ENCODE data around the gene TRAPPC2.
"Not testable (repeated sequence)": the region's sequence is repeated elsewhere in the genome, so short reads cannot be mapped to it uniquely, and the experiment has no call there.

Gene TRAPPC2

DNA sequence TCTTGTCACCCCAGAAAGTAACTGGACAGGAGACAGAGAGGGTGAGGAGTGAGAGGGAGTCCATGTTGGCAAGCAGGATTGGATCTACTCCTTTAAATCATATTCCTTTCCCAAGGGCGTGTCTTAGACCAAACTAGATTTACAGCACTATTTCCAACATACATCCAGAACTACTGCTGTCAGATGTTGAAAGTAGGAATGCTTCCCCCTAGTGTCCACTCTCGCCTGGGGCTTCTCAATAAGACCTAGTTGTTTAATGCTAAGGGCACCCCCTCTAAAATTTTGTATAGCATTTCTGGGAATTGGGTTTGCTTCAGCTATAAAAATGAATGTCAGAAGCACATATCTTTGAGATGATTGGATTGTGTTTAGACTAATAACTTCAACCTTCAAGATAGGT is 13.4 kb upstream of the TRAPPC2 start:
- DNase-seq (ENCODE audit: low spot score): peak; percentile 33

GRCh38 chrX:13742397-13743176 is 8.2 kb upstream of the TRAPPC2 start:
- DNase-seq (ENCODE audit: low spot score): peak; percentile 68

DNA sequence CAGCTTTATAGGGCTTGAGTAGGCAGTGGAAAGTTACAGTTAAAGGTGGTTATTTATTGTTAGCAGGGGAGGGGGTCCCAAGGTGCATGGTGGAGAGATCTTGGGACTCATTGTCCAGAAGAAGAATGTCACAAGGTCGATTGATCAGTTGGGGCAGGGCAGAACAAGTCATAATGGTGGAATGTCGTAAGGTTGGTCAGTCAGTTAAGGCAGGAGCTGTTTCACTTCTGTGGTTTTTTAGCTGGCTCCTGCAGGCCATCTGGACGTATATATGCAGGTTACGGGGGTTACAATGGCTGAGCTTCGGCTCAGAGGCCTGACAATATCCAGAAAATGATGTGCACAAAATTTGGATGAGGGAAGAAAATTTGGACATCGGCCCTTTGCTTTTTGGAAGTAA is 7.3 kb upstream of the TRAPPC2 start:
- no peak for DNase-seq (ENCODE audit: low spot score)

DNA sequence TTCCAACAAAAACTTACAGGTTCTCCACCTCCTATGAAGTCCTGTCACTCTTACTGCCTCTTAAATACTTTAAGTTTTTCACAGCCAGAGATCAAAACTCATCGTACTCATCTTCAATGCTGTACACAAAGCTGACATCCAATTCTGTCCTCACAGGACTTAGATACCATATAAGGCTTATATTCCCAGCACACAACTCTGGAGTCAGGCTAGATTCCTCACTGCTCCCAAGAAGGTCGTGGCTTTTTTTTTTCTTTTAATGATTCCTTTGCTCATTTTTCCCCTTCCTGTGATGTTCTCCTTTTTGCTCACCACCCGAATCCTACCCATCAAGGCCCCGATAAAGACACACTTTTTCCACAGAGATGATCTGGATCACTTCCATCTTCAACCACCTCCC is 914 bp downstream of the TRAPPC2 start:
- no peak for DNase-seq (ENCODE audit: low spot score)

GRCh38 chrX:13732246-13733067 is 2.0 kb downstream of the TRAPPC2 start:
- no peak for DNase-seq (ENCODE audit: low spot score)

DNA sequence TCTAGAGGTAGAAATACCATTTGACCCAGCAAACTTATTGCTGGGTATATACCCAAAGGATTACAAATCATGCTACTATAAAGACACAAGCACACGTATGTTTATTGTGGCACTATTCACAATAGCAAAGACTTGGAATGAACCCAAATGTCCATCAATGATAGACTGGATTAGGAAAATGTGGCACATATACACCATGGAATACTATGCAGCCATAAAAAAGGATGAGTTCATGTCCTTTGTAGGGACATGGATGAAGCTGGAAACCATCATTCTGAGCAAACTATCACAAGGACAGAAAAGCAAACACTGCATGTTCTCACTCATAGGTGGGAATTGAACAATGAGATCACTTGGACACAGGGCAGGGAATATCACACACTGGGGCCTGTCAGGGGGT is 3.9 kb downstream of the TRAPPC2 start:
- not testable (repeated sequence) for DNase-seq (ENCODE audit: low spot score)

- DNase-seq (ENCODE audit: low spot score): not testable (repeated sequence)
Observed at GRCh38 chrX:13726583-13726982, 7.8 kb downstream of the TRAPPC2 start.

- peak; percentile 57 for DNase-seq (ENCODE audit: low spot score)
Observed at GRCh38 chrX:13724878-13725277, 9.5 kb downstream of the TRAPPC2 start.

GRCh38 chrX:13721819-13722519 is 12.5 kb downstream of the TRAPPC2 start:
- DNase-seq (ENCODE audit: low spot score): no peak

GRCh38 chrX:13721371-13721770 is 13.0 kb downstream of the TRAPPC2 start:
- no peak for DNase-seq (ENCODE audit: low spot score)

GRCh38 chrX:13719192-13719856 is 15.1 kb downstream of the TRAPPC2 start:
- DNase-seq (ENCODE audit: low spot score): peak; percentile 26

DNA sequence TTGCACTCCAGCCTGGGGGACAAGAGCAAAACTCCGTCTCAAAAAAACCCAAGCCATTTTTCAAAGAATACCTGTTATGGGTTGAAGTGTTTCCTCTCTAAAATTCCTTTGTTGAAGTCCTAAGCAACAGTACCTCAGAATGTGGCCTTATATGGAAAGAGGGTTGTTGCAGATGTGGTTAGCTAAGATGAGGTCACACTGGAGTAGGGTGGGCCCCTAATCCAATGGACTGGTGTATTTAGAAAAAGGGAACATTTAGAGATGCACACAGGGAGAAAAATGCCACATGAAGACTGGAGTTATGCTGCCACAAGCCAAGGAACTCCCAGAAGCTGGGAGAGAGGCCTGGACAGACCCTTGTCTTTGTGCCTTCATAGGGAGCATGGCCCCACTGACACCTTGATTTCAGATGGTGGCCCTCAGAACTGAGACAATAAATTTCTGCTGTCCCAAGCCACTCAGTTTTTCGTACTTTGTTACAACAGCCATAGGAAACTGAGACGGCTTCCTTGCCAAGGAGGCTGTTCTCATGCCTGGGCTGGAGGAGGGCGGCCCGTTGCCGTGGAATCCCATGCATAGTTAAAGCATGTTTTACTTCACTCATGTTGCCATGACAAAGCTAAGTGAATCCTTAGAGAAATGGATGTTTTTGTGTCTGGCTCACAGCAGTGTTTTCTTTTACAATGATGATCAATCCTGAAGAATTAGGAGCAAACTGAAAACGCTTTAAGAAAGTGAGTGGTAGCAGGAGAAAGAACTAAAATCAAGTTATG is 16.5 kb downstream of the TRAPPC2 start:
- DNase-seq (ENCODE audit: low spot score): no peak

- DNase-seq (ENCODE audit: low spot score): peak; percentile 50
Observed at GRCh38 chrX:13716905-13717304, 17.5 kb downstream of the TRAPPC2 start.

GRCh38 chrX:13716455-13716854 is 18.0 kb downstream of the TRAPPC2 start:
- DNase-seq (ENCODE audit: low spot score): no peak

DNA sequence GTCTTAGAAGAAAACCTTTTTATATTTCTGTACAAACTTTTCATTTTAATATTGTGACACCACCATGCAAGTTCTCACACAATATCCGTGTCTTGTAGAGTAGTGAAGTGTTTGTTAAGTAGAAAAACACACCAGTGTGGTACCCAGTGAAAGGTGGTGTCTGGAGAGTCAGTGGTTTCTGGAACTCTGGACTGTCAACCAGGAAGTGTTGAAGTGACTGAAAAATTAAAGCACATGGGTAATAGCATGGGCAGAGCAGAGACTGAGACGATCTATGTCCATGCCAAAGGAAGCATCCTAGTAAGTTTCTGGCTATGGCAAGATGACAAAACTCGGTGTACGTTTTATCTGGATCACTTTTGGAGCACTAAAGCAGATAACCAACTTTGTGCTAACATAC is 23.3 kb downstream of the TRAPPC2 start:
- DNase-seq (ENCODE audit: low spot score): no peak

DNA sequence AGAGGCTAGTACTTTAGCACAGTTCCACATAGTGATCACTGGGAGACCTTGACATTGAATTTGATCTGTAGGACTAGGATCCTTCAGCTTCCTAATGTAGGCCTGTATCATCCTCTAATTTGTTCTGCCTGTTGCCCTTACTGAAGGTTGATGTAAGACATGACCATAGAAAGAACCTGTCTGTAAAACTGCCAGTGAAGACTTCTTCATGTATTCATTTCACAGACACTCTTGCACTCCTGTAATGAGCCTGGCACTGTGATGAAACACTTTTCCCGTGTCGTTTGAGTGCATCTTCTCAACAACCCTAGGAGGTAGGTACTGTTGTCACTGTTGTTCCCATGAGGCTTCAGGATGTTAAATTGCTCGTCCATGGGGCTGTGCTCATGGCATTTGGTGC is 30.8 kb downstream of the TRAPPC2 start:
- DNase-seq (ENCODE audit: low spot score): no peak

- no peak for DNase-seq (ENCODE audit: low spot score)
Observed at GRCh38 chrX:13703135-13703534, 31.3 kb downstream of the TRAPPC2 start.

DNA sequence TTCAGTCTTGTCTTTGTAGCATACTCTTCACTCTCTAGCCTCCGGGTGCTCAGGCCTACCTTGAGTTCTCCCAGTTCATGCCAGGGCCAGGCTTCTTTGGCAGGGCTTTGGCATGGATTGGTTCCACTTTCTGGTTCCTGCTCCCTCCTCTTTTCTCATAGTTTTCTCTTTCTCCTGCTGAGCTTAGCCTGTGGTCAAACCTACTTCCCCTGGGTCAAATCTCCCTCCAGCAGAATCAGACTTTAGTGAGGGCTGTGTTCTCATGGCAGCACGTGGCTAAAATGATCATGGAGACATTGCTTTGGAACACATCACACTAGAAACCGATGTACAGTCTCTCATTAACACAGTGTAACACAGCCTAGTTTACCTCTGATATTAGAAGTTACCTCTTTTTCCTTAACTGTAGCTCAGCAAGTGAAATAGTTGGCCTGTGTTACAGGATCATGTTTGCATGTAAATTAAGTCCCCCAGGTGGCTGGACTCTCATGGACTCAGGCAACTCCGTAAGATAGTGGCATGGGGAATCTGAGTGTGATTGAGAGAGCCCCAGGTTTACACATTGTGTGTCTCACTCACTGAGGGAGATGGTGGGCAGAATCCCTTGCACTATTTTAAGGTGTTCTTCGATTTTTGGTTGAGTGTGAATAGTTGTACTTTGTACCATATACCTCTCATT is 32.2 kb downstream of the TRAPPC2 start:
- no peak for DNase-seq (ENCODE audit: low spot score)

DNA sequence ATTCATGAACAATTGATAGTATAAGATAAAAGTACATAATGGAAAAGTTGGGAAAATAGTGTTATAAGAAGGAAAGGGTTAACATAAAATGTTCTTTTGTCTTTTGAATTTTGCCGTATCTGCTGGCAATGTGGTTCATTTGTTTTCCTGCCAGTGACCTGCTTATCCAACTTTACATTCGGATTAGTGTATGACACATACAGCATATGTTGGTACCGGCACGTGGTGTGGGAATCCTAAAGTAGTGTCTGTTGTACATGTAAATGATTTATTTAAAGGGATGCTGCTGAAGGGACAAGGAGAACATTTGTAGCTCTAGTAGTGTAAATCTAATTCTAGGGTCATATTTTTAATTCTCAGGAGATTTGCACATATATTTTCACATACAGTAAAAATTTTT is 34.0 kb downstream of the TRAPPC2 start:
- no peak for DNase-seq (ENCODE audit: low spot score)

GRCh38 chrX:13699183-13699826 is 35.1 kb downstream of the TRAPPC2 start:
- no peak for DNase-seq (ENCODE audit: low spot score)

Data from CD4-positive, alpha-beta T cell treated with Interleukin-15 for 4 hours (primary cell).